BE2C (cell line): ENCODE data around the gene SIGLEC5.

ENCODE experiments used
- DNase-seq: peaks from one replicate; pipeline ENCODE4 v3.0.0-alpha.2; 2020
- H3K27me3 ChIP-seq: fragments of 250-450 bp; sonication (Bioruptor Pico); 2 replicates; pipeline ENCODE4 v1.5.1; 2020; ENCODE audit warnings: mild to moderate bottlenecking
- H3K36me3 ChIP-seq: fragments of 250-450 bp; sonication (Bioruptor Pico); 2 replicates; pipeline ENCODE4 v1.5.1; 2020; ENCODE audit warnings: mild to moderate bottlenecking
- H3K4me1 ChIP-seq: fragments of 250-450 bp; sonication (Bioruptor Pico); 2 replicates; pipeline ENCODE4 v1.5.1; 2020
- H3K4me3 ChIP-seq: 2 replicates; pipeline ENCODE4 v1.5.1; 2011; ENCODE audit warnings: low read depth, low read length
- H3K9me3 ChIP-seq: fragments of 250-450 bp; sonication (Bioruptor Pico); 2 replicates; pipeline ENCODE4 v1.5.1; 2020
- TF ChIP-seq, protein P1 (sequence below): IDR thresholded peaks from 2 replicates; pipeline ENCODE4 v1.5.1; 2012; ENCODE audit warnings: mild to moderate bottlenecking, low read depth, low read length

SIGLEC5 gene

DNA sequence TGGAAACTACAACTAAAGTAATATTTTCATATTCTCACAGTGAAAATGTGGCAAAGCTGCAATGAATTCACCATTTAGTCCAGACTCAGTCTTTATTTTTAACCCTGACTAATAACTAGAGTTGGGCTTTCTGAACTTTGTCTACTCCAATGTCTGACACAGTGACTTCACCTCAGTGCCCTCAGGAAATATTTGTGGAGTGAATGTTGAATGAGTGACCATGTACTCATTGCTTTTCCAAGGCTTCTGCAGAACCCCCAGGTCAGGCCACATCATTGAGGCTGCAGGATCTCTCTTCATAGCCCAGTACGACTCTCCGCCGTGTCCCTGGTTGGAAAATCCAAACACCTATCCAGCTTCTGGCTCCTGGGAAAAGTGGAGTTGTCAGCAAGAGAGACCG lies 57.3 kb downstream of the SIGLEC5 start:
- peaks cover 7% of the 10 kb centered on the region; the same call in 1 of the 2 replicates for H3K27me3 ChIP-seq
- H3K36me3 ChIP-seq, result peaks cover 12% of the 10 kb centered on the region
- peaks cover 3% of the 10 kb centered on the region for H3K4me1 ChIP-seq
- DNase-seq, result no peak
- H3K9me3 ChIP-seq, result no peaks in the 10 kb centered on the region
- TF ChIP-seq, protein P1, sequence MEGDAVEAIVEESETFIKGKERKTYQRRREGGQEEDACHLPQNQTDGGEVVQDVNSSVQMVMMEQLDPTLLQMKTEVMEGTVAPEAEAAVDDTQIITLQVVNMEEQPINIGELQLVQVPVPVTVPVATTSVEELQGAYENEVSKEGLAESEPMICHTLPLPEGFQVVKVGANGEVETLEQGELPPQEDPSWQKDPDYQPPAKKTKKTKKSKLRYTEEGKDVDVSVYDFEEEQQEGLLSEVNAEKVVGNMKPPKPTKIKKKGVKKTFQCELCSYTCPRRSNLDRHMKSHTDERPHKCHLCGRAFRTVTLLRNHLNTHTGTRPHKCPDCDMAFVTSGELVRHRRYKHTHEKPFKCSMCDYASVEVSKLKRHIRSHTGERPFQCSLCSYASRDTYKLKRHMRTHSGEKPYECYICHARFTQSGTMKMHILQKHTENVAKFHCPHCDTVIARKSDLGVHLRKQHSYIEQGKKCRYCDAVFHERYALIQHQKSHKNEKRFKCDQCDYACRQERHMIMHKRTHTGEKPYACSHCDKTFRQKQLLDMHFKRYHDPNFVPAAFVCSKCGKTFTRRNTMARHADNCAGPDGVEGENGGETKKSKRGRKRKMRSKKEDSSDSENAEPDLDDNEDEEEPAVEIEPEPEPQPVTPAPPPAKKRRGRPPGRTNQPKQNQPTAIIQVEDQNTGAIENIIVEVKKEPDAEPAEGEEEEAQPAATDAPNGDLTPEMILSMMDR, result no peak
- no peak overlapping the region for H3K4me3 ChIP-seq

DNA sequence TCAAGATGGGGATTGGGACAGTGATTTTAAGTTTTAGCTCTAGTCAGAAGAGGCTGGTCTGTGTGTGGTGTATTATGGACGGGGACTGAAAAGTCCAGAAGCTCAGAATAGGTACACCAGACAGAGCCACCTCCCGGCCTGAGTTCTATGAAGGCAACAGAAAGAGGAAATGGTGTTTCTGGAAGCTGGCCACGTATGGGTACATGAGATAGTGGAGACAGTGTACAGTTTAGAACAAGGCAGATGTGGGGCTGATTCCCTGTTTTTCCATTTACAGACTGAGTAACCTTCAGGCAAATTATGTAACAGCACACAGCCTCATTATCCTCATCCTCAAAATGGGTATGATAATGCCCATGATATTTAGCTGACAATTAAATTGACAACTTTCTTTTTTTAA lies 57.8 kb downstream of the SIGLEC5 start:
- no peak for DNase-seq
- H3K27me3 ChIP-seq, result peaks cover 7% of the 10 kb centered on the region; the same call in 1 of the 2 replicates
- TF ChIP-seq, protein P1, result no peak
- H3K9me3 ChIP-seq, result no peaks in the 10 kb centered on the region
- H3K4me1 ChIP-seq, result peaks cover 3% of the 10 kb centered on the region
- peak overlapping the region; percentile 91; the same call in 1 of the 2 replicates for H3K4me3 ChIP-seq
- H3K36me3 ChIP-seq, result peaks cover 12% of the 10 kb centered on the region

DNA sequence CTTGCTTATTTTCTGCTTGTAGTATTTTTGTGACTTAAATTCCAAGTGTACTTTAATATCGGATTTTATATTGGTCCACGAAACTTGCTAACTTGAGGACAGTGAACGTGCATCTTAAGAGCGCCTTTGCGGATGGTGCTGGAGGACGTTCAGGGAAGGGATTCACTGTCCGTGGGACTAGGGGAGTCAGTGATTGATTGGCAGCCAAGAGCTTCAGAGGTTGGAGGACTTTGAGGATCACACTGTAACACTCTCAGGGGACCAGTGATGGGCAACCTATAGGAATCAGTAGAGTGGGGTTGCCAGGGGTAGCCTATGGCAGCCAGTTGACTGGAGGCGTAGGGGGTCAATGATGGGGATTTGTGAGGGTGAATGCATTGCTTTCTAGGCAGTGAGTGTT lies 58.6 kb downstream of the SIGLEC5 start:
- peak overlapping the region; percentile 91 for H3K4me3 ChIP-seq
- TF ChIP-seq, protein P1, result no peak
- peaks cover 3% of the 10 kb centered on the region for H3K4me1 ChIP-seq
- no peaks in the 10 kb centered on the region for H3K9me3 ChIP-seq
- no peak for DNase-seq
- peaks cover 12% of the 10 kb centered on the region for H3K27me3 ChIP-seq
- peaks cover 9% of the 10 kb centered on the region for H3K36me3 ChIP-seq

DNA sequence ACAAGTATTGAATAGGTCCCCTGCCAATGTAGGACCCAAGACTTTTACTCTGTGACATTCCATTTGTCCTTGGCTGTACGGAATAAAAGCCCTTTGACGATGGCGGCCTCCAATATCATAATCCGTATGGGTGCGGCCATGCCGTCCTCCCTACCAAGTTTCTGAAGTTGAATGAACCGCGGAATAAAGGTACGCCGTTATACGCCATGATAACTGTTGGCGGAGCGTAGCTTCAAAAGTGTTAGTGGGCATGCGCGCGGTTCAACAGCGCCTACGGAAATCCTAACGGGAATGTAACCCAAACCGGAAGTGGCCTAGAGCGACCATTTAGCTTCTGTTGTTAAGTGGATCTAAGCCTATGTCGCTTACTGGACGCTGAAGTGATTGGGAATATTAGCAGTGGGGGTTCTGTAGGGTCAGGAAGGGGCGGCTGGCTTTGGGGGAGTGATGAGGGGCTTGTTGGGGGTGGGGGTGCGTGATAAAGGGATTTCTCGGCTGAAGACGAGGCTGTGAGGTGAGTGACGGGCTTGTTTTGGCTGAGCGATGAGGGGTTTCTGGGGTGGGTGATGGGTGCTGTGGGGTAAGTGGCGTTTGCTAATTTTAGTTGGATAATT lies 59.1 kb downstream of the SIGLEC5 start, which contains the start of gene ZNF175:
Gene ZNF175 (plus strand): TSS at position 322 of the 614 bp plus-strand sequence. CDS start 2,047 bp downstream, outside the sequence.
- H3K9me3 ChIP-seq, result no peaks in the 10 kb centered on the region
- peak; percentile 88 for DNase-seq
- TF ChIP-seq, protein P1, result no peak
- H3K27me3 ChIP-seq, result peaks cover 18% of the 10 kb centered on the region
- peaks cover 3% of the 10 kb centered on the region for H3K4me1 ChIP-seq
- H3K36me3 ChIP-seq, result peaks cover 9% of the 10 kb centered on the region
- peak within 1 kb of the TSS; percentile 91 for H3K4me3 ChIP-seq

DNA sequence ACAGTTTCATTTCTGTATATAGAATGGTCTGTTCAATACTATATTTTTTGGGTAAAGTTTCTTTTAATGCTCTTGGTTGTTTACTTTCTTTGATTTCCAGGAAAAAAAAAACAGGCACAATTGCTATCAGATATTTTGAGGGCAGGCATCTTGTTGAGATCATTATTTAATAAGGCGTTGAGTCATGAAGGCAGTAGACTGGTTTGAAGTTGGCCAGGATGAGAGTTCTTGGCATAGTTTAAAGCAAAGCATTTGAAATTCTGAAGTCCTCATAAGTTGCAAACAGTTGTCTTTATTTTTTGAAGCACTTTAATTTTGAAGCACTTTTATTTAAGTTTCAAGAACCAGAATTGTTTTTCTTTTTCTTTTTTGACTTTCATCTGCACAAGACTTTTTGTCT lies 61.7 kb downstream of the SIGLEC5 start:
- no peaks in the 10 kb centered on the region for H3K9me3 ChIP-seq
- H3K36me3 ChIP-seq, result peaks cover 5% of the 10 kb centered on the region
- H3K27me3 ChIP-seq, result peaks cover 31% of the 10 kb centered on the region
- TF ChIP-seq, protein P1, result no peak
- H3K4me3 ChIP-seq, result no peak overlapping the region
- DNase-seq, result no peak
- peaks cover 3% of the 10 kb centered on the region for H3K4me1 ChIP-seq

DNA sequence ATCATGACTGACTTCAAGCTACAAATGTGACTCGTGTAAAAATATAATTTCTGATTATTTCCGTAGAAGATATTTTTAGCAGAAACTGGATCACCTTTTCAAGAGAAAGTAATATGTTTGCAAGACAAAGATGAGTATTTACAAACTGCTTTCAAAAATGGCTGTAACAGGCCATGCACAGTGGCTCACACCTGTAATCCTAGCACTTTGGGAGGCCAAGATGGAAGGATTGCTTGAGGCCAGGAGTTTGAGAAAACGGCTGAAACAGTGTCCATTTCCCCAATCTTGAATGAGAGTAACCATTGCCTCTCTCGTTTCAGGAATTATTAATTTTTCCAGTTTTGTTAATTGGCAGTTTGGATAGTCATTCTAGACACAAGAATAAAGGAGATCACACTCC lies 62.6 kb downstream of the SIGLEC5 start:
- Histone ChIP-seq H3K4me1 (peaks cover 3% of the 10 kb centered on the region), H3K36me3 (no peaks in the 10 kb centered on the region), H3K27me3 (peaks cover 34% of the 10 kb centered on the region), H3K4me3 (no peak overlapping the region), H3K9me3 (no peaks in the 10 kb centered on the region)
- no peak for DNase-seq
- TF ChIP-seq, protein P1, result no peak
